Stimulated activated CD4-positive, alpha-beta T cell treated with anti-CD3 and anti-CD28 coated beads, Interleukin-12 subunit alpha, Interleukin-12 subunit beta, amount 100 ng/mL, for 48 hours (primary cell): Measurements from ENCODE around the gene EHMT2.
"Not testable (repeated sequence)": the region's sequence is repeated elsewhere in the genome, so short reads cannot be mapped to it uniquely, and the experiment has no call there.

Experiments
- DNase-seq, 3 donors: peaks; one replicate each; pipeline ENCODE4 v3.0.0-alpha.2; 2020; ENCODE audit warnings: low read depth in 2 of 3, low spot score in 1 of 3

The EHMT2 gene

DNA sequence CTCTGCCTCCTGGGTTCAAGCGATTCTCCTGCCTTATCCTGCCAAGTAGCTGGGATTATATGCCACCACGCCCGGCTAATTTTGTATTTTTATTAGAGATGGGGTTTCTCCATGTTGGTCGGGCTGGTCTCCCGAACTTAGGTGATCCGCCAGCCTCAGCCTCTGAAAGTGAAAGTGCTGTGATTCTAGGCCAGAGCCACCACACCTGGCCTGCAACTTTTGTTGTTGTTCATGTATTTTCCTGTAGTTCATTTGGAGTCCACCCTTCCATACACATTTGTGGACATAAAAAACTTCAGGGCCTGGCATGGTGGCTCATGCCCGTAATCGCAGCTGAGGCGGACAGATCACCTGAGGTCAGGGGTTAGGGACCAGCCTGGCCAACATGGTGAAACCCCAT, 55.4 kb downstream of the EHMT2 start:
- DNase-seq: no peak

DNA sequence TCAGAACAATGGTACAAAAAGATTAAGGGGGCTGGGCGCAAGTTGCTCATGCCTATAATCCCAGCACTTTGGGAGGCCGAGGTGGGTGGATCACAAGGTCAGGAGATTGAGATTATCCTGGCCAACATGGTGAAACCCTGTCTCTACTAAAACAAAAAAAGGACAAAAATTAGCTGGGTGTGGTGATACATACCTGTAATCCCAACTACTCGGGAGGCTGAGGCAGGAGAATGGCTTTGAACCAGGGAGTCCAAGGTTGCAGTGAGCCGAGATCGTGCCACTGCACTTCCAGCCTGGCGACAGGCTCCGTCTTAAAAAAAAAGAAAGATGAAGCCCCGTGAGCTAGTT, 57.7 kb downstream of the EHMT2 start:
- DNase-seq: not testable (repeated sequence)

DNA sequence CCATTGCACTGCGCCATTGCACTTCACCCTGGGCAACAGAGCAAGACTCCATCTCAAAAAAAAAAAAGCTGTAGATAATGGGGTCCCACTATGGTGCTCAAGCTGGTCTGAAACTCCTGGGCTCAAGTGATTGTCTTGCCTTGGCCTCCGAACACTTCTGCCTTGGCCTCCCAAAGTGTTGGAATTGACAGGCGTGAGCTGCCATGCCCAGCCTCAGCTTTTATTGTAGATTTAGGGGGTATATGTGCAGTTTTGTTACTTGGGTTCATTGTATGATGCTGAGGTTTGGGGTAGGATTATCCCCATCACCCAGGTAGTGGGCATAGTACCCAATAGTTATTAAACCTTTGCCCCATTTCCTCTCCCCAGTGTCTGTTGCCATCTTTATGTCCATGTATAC, 58.5 kb downstream of the EHMT2 start:
- DNase-seq: no peak

DNA sequence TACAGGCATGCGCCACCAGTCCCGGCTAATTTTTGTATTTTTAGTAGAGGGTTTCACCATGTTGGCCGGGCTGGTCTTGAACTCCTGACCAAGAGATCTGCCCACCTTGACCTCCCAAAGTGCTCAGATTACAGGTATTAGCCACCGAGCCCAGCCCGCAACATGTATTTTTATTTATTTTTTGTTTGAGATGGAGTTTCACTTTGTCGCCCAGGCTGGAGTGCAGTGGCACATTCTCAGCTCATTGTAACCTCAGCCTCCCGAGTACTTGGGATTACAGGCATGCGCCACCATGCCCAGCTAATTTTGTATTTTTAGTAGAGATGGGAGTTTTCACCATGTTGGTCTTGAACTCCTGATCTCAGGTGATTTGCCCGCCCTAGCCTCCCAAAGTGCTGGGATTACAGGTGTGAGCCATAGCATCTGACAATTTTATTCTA, 59.4 kb downstream of the EHMT2 start:
- not testable (repeated sequence) for DNase-seq

DNA sequence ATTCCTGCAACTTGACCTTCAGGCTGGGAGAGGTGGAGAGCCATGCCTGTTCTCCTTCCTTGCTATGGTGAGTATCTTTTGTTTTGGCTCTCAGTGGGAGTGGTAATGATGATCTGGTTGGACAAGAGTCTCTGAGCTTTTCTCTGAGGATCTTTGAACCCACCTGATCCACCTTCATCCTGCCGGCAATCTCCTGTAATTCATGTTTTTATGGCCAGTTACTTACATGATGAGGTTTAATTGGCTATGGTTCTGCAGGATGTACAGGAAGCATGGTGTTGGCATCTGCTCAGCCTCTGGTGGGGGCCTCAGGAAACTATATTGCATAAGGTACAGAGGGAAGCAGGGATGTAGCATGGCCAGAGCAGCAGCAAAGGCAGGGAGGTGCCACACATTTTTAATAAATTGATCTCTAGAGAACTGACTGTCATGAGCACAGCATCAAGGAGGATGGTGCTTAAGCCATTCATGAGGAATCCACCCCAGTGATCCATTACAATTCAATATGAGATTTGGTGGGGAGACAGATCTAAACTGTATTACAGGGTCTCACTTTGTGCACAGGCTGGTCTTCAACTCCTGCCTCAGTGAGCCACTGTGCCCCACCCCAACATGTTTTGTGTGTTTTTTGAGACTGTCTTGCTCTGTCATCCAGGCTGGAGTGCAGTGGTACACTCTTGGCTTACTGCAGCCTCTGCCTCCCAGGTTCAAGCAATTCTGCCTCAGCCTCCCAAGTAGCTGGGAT, 60.0 kb downstream of the EHMT2 start:
- DNase-seq: no peak

DNA sequence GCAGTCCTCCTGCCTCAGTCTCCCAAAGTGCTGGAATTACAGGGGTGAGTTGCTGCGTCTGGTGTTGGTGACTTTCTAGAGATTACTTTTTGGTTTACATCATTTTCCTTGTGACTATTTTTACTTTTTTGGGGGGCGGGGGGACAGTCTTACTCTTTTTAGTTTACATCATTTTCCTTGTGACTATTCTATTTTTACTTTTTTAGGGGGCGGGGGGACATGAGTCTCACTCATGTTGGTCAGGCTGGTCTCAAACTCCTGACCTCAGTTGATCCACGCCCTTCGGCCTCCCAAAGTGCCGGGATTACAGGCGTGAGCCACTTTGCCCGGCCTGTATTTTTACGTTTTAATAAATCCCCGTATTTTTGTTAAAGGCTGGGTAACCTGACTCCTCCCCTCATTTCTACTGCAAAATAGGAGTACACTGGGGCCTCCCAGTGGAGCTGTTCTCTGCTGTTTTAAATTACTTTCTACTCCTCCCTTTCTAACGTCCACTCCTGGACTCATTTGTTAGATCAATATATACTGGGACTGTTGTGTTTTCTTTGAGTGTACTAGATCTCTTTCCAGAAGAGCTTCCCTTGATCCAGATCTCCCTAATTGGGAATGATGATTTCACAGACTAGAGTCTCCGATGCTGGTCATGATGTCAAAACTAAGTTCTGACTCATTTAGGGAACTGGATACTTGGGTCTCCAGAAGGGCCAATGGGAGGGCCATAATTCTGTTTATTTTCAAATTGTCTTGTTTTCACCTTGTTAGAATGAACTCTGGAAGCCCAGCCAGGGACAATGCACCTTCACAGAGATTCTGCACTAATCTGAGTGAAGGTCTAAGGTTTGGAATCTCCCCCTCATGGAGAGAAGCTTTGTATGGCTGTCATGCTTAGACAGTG, 60.8 kb downstream of the EHMT2 start:
- no peak for DNase-seq

DNA sequence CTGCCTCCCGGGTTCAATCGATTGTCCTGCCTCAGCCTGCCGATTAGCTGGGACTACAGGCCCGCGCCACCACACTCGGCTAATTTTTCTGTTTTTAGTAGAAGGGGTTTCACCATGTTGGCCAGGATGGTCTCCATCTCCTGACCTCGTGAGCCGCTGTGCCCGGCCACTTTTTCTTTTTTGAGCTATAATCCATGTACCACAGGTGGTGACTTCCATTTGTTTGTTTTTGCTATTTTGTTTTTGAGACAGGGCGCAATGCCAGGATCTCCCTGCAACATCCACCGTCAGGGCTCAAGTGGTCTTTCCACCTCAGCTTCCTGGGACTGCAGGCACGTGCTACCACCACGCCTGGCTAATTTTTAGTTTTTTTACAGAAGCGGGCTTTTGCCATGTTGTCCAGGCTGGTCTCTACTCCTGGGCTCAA, 61.4 kb downstream of the EHMT2 start:
- no peak for DNase-seq

DNA sequence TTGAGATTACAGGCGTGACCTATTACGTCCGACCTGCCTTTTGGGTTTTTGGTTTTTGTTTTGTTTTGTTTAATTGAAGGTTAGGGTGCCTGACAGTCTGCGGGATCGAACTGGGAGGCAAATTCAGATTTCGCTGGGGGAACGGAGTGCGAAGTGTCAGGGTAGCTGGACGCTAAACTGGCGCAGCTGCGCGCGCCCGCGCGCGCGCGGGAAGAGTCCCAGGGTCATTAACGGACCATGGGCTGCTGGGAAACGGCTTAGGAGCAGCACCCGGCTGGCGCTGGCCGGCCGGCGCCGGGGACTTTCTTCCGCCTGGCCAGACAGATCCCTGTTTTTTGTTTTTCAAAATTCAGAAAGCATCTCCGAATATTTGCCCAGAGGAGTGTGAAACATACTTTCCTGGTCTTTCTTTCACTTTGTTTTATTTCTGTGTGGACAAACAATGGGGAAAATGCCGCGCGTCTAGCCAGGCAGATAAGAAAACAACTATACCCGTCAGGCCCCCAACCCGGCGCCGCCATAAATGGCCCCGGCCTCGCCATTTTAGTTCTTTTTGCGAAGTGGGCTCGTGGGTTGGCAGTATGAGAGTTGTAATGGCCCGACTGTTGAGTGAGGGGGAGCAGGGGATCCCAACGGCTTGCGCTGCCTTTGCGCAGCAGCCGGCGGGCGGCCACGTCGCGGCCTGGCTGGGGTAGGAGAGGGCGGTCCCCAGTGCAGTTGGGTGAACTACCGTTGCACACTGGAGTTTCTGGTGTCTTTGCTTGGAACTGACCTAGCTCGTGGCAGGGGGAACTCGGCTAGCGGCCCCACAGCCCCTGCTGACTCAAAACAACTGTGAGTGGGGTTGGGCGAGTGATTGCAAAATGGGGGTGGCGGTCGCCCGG, 62.9 kb downstream of the EHMT2 start:
- DNase-seq: peak; percentile 72 to 79 (median 72)

DNA sequence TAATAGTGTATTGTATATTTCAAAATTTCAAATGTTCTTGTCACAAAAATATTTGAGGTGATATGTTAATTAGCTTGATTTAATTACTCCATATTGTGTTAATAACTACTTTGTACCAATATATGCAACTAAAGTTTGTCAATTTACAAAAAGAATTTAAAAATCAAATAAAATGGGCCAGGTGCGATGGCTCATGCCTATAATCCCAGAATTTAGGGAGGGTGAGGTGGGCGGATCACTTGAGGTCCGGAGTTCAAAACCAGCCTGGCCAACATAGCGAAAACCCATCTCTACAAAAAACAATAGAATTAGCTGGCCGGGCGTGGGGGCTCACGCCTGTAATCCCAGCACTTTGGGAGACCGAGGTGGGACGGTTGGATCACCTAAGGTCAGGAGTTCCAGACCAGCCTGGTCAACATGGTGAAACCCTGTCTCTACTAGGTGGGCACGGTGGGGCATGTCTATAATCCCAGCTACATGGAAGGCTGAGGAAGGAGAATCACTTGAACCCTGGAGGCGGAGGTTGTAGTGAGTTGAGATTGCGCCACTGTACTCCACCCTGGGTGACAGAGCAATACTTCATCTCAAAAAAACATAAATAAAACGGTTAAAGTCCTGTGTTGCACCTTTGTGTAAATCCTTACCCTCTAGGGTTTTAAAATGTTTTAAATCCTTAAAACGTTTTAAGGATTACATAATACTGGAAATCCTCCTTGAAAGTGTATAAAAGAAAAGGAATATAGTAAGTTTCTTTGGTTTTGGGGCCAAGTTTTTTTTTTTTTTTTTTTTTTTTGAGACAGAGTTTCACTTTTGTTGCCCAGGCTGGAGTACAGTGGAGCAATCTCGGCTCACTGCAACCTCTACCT, 65.9 kb downstream of the EHMT2 start:
- DNase-seq: no peak

DNA sequence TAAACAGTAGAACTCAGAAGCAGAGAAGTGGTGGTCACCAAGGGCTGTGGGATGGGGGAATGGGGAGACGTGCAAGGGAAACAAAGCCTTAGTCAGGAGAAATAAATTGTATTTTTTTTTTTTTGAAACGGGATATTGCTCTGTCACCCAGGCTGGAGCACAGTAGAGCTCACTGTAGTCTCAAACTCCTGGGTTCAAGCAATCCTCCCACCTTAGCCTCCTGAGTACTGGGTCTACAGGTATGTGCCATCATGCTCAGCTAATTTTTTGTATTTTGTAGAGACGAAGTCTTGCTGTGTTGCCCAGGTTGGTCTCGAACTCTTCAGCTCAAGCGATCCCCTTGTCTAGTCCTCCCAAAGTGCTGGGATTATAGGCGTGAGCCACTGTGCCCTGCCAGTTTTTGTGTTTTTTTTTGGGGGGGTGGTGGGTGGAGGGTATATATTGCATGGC, 66.6 kb downstream of the EHMT2 start:
- DNase-seq: no peak
